ENCODE results near the gene SCNN1B.
"Not testable (repeated sequence)": the region's sequence is repeated elsewhere in the genome, so short reads cannot be mapped to it uniquely, and the experiment has no call there.

SCNN1B gene

DNA sequence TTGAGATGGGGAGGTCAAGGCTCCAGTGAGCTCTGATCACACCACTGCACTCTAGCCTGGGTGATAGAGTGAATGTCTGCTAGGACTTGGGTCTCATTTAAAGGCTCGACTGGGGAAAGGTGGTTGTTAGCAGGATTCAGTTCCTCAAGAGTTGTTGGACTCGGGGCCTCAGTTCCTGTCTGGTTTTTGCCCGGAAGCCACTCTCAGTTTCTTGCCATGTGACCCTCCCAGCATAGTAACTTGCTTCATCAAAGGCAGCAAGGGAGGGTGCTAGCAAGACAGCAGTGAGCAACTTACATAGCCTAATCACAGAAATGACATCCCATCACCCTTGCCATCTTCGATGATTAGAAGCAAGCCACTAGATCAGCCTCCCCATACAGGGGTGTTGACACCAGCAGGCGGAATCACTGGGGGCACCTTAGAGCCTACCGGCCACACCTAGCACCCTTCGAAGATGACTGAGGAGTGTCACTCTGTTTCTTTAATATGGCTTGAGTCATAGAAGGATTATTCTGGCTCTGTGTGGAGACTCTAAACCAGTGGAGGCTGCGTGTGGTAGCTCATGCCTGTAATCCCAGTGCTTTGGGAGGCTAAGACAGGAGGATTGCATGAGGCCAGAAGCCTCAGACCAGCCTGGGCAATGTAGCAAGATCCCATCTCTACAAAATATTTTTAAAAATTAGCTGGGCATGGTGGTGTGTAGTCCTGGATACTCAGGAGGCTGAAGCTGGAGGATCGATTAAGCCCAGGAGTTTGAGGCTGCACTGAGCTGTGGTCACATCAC lies 13.2 kb upstream of the SCNN1B start:
- DNase-seq: no peak

DNA sequence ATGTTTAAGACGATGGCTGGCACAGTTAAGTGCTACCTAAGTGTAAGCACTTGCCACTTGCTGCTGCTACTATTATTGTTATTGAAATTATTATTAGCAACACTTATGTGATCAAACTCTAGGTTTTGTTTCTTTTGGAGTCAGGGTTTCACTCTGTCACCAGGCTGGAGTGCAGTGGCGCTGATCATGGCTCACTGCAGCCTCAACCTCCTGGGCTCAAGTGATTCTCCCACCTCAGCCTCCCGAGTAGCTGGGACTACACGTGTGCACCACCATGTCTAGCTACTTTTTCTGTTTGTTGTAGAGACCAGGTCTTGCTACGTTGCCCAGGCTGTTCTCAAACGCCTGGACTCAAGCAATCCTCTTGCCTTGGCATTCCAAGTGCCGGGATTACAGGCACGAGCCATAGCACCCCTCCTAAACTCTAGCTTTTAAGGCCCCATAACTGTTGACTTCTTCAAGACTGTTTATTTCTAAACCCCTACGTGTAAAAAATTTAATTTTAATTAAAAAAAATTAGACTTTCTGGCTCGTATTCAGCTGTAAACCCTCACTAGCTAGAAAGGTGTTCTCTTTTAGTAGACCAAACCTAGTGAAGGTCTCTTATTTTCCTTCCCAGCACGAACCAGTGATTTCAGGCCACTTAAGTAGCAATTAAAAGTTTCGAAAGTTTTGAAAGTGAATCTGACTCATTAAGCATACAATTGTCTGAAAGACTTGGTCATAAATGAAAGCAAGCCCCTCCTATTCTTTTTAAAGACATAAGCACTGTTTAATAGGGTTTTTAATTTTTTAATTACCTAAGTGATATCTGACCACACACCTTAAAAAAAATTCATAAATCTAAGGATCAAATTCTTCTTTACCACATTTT lies 11.7 kb upstream of the SCNN1B start:
- DNase-seq: no peak

DNA sequence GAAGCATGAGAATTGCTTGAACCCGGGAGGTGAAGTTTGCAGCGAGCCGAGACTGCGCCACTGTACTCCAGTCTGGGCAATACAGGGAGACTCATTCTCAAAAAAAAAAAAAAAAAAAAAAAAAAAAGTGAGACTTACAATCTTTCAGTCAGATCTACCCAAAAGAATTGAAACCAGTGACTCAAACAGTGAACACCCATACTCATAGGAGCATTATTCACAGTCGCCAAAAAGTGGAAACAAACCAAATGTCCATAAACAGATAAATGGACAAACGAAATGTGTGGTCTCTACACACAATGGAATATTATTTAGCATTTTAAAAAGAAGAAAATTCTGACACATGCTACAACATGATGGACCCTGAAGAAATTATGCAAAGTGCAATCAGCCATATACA lies 9.1 kb upstream of the SCNN1B start:
- DNase-seq: no peak

DNA sequence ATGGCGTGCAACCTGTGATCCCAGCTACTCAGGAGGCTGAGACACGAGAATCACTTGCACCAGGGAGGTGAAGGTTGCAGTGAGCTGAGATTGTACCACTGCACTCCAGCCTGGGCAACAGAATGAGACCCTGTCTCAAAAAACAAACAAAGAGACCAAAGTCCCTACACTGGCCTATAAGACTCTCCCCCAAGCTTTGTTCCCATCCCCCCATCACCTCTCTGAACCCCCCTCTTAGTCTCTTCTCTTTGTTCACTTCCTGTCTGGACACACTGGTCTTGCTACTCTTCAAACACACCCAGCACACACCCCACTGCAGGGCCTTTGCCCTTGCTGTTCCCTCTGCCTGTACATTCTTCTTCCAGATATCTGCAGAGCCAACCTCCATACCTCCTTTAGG lies 7.8 kb upstream of the SCNN1B start:
- DNase-seq: no peak

DNA sequence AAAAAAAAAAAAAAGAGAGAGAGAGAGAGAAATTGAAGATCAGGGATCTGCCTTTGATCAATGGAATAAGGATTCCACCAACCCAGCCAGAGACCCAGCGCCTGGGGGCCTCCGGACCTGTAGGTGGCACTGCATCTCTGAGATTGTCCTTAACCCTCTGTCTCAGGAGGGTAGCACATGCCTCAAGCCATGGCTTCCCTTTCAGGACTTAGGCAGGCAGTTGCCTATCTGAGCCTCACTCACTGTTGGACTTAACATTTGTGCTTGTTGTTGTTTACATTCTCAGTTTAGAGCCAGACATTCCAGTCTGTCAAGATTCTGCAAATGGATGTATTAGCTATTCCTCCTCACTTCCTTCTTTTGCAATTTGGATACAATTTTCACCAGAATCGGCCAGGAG lies 5.1 kb upstream of the SCNN1B start:
- DNase-seq: no peak

DNA sequence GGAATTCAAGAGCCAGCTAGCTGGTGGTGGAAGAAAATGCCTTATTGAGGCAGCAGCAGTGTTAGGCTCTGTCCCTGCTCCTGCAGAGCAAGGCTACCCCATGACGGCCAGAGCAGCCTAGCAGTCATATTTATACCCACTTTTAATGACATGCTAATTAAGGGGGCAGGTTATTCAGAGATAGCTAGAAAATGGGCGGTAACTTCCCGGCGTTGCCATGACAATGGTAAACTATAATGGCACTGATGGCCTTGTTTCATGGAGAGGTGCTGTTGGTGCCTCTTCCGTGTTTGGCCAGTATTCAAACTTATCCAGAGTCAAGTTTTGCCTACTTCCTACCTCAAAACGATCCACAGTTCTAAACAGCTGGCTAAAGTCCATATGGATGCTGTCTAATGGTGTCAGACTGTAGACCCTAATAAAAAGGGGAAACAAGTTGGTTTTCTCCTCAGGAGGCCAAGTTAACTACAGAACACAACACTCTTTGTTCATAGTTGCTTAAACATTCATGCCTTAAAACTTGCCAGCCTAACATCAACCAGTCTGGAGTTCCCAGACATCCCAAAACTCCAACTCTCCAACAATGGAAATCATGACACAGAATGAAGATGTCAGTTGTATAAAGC lies 3.7 kb upstream of the SCNN1B start:
- DNase-seq: no peak

DNA sequence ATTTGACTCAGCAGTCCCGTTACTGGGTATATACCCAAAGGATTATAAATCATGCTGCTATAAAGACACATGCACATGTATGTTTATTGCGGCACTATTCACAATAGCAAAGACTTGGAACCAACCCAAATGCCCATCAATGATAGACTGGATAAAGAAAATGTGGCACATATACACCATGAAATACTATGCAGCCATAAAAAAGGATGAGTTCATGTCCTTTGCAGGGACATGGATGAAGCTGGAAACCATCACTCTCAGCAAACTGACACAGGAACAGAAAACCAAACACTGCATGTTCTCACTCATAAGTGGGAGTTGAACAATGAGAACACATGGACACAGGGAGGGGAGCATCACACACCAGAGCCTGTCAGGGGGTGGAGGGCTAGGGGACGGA lies 2.3 kb upstream of the SCNN1B start:
- DNase-seq: not testable (repeated sequence)

DNA sequence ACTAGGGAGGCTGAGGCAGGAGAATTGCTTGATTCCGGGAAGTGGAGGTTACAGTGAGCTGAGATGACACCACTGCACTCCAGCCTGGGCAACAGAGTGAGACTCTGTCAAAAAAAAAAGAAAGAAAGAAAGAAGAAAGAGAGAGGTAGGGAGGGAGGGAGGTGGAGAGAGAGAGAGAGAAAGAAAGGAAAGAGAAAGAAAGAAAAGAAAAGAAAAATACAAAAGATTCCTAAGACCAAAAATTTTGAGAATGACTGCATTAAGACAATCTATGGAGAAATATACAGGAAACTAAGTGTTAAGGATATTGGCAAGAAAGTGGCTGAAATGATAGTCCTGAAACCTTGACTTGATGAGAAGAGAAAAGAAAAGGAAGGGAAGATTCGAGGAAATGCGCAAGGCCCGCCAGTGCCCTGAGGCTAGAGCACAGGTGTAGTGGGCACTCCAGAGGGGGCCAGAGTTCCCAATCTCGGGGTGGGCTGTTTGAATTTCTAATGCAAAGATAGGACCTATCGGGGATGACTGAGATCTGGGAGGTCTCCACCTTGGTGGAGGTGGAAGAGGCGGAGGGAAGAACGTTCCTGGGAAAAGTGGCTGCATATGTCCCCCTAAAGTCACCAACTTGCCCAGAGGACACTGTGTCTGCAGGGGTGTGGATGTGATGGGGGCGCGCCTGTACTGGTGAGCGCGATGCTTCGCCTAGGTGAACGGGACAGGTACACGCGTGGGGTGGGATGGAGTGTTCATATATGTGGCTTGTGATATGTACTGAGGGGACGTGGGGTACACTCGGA lies 654 bp upstream of the SCNN1B start:
- no peak for DNase-seq

DNA sequence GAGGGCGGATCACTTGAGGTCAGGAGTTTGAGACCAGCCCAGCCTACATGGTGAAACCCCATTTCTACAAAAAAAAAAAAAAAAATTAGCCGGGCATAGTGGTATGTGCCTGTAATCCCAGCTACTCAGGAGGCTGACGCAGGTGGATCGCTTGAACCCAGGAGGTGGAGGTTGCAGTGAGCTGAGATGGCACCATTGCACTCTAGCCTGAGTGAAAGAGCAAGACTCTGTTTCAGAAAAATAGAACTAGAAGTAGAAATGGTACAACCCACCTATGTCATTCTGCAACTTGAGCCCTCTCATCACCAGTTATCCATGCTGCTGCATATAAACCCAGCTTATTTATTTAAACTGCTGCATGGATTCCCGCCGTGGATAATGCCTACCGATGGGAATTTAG lies 1.6 kb downstream of the SCNN1B start:
- no peak for DNase-seq

DNA sequence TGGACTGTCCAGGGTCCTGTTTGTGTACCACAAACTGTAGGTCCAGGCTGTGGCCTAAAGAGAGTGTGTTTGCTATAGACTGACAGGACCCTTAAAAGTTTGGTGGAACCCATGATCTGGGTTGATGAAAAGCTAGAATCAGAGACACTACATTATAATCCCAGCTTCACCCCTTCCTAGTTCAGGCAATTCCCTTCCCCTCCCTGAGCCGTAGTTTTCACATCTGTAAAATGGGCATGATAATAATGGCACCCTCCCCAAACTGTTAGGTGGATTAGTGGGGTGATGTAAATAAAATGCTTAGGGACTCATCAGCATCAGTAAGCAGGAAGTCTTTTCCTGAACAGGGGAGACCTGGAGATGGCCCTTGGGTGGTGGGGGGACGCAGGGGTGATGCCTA lies 2.5 kb downstream of the SCNN1B start:
- no peak for DNase-seq

DNA sequence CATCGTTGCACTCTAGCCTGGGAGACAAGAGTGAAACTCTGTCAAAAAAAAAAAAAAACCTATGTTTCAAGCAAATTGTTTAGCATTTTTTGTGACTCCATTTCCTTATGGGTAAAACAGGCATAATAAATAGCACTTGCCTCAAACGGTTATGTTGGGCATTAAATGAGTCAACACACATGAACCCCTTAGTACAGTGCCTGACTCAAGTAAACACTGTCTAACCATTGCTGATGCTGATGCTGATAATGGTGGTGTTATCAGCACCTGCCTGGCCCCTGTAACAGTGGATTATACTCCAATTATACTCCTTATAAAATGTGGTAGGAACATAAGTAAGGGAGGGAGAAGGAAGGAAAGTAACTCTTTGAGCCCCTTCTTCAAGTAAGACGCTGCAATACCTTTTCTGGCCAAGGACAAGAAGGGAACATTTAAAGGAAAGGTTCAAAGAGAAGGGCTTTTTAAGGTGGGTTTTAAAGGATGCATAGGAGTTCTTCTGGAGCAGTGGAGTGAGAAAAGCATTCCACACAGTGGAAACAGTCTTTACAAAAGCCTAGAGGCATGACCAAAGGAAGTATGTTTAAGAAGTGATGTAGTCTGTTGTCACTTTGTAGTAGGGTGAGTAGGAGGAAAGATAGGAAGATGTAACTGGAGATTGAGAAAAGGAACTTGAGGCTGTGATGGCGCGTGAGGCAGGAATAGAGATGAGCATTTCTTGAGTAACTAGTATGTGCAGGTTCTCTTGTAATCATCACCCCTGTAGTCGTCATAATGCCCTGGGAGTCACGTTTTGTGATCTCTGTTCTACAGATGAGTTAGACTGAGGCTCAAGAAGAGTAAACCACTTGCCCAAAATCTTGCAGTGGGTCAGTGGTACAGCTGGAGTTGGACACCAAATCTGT lies 4.3 kb downstream of the SCNN1B start:
- no peak for DNase-seq

DNA sequence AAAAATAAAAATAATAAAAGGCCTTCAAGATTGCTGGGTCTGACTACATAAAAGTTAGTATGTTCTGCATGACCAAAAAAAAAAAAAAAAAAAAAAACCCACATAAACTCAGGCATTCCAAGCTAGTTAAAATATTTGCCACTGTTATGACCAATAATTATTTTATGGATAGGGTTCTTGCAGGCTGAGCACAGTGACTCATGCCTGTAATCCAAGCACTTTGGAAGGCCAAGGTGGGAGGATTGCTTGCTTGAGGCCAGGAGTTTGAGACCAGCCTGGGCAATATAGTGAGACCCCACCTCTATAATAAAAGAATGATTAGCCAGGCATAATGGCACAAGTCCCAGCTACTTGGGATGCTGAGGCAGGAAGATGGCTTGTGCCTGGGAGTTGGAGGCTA lies 8.1 kb downstream of the SCNN1B start:
- DNase-seq: no peak

DNA sequence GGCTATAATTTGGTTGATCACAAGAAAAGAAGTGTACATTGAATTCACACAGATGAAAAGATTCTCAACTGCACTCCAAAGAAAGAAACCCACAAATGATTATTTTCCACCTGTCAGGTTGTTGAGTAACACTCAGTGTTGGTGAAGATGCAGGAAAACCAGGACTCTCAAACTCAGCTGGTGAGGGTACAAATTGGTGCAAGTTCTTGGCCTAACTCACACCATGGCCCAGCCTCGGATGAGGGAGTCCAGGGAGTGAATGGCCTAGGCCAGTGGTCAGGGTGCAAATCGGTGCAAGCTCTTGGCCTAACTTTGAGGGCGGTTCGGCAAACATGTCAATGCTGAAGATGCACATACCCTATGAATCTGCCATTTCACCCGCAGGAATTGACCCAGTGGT lies 8.6 kb downstream of the SCNN1B start:
- no peak for DNase-seq

DNA sequence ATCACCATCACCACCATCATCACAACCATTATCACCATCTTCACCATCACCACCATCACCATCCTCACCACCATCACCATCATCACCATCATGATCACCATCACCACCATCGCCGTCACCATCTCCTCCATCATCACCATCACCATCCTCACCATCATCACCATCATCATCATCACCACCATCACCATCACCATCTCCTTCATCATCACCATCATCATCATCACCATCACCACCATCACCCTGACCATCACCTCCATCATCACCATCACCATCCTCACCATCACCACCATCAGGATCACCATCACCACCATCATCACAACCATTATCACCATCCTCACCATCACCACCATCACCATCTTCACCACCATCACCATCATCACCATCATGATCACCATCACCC lies 14.1 kb downstream of the SCNN1B start:
- DNase-seq: no peak

DNA sequence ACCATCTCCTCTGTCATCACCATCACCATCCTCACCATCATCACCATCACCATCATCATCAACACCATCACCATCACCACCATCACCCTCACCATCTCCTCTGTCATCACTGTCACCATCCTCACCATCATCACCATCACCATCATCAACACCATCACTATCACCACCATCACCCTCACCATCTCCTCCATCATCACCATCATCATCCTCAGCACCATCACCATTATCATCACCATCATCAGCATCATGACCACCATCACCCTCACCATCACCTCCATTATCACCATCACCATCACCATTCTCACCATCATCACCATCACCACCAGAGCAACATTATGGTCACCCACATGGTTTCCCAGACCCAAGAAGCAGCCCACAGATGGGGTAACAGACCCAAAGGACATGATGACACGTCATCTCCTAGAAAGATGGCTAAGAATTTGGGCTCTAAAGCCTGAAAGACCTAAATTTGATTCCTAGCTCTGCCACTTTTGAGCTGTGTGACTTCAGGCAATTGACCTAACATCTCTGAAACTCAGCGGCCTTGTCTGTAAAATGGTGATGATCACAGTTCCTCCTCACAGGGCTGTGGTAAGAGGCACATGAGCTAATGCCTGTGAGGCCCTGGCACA lies 14.6 kb downstream of the SCNN1B start:
- DNase-seq: no peak

DNA sequence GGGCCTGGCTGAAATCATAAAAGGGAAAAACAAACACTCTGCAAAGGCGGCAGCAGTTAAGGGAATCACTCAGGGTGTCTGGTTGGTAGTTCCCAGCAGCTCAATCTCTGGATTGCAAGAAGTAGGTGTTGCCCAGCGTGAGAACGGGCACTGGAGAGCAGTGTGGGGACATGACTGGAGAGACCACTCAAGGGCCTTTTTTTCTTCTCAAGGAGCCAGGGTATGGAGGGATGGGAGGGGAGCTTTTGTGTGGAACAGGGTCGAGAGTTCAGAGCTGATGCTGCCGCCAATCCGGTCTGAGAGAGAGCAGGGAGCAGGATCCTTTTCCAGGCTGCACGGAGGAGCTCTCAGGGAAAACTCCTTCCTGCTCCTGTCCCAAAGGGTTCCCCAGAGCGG lies 15.2 kb downstream of the SCNN1B start:
- DNase-seq: no peak

DNA sequence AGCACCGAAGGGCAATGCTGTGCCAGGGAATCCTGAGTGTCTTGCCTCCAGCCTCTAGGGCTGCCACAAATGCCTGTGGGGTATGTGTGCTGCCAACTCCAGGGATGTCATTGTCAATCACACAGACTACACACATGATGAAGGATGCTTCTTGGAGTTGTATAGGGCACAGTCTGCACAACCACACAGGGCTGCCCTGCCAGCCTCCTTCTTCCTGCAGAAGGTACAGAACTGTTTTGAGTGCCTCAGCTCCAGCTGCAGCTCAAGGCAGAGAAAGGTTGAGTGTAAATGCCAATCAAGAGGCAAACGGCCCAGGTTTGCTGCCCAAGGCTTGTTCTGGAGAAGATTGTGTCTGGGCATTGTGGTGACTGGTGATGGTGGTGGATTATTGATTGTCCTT lies 15.6 kb downstream of the SCNN1B start:
- no peak for DNase-seq

DNA sequence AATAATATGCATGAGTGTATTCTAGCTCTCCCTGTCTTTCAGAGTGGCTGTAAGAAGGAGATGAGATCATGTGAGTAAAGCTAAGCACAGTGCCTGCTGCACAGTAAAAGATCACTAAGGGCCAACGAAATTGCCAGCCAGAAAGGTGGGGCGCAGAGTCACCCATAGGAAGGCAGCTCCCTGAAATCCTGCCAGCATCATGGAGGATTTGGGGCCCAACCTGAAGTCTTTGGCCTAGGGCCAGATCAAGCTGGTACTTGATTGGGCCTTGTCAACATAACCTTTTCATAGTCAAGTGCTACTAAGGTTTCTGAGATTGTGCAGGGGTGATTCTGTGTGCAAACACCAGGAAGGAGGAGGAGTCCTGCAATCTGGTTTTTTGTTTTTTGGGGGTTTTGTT lies 16.5 kb downstream of the SCNN1B start:
- DNase-seq: no peak

DNA sequence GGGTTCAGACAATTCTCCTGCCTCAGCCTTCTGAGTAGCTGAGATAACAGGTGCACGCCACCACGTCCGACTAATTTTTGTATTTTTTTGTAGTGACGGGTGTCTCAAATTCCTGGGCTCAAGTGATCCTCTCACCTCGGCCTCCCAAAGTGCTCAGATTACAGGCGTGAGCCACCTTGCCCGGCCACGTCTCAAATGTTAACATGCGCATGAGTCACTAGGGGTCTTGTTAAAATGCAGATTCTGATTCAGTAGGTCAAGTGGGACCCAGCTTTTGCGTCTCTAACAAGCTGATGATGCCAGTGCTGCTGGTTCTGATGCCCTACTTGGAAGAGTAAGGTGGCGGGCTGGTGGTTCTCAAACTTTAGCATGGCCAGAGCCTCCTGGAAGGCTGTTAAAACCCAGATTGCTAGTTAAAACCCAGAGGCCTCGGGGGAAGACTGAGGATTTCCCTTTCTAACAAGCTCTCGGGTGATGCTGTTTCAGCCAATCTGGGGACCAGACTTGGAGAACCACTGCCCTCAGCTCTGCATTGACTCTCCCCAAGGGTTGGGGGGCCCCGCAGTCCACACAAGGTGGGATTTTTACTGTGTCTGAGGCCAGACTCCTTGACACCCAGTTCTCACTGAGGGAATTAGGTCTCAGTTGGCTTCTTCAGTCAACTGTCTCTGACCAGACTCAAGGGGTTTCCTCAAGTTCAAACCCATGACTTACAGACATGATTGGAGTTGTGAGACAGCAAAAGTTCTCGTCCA lies 17.9 kb downstream of the SCNN1B start:
- no peak for DNase-seq

DNA sequence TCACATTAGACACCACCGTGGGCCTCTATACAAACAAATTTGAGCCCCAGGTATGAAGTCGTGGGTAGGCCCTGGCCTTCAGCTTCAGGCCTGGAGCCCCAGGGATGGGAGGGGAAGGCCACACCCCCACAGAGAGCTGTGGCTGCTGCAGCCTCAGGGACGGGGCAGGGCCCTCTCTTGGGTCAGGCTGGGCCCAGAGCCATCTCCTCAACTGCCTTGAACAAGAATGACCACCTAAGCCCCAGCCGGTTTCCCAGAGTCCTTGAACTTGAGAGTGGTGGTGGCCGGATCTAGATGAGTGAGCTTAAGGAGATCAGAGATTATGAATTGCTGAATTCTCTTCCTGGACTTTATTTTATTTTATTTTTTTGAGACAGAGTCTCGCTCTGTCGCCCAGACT lies 18.6 kb downstream of the SCNN1B start:
- no peak for DNase-seq
